DMS153 treated with DMSO at 0.1 percent for 48 hours (cell line): ENCODE results near the gene MICOS13.
A peak's percentile ranks its signal among the peaks of the same experiment; 100 is the strongest.

Source experiments
- DNase-seq: peaks from one replicate; lab custom pipeline; 2025; ENCODE audit not compliant: unreplicated experiment; lab: John Stamatoyannopoulos, UW

MICOS13 gene

GRCh38 chr19:5687360-5688198 is 7.3 kb upstream of the MICOS13 start:
- no peak for DNase-seq

DNA sequence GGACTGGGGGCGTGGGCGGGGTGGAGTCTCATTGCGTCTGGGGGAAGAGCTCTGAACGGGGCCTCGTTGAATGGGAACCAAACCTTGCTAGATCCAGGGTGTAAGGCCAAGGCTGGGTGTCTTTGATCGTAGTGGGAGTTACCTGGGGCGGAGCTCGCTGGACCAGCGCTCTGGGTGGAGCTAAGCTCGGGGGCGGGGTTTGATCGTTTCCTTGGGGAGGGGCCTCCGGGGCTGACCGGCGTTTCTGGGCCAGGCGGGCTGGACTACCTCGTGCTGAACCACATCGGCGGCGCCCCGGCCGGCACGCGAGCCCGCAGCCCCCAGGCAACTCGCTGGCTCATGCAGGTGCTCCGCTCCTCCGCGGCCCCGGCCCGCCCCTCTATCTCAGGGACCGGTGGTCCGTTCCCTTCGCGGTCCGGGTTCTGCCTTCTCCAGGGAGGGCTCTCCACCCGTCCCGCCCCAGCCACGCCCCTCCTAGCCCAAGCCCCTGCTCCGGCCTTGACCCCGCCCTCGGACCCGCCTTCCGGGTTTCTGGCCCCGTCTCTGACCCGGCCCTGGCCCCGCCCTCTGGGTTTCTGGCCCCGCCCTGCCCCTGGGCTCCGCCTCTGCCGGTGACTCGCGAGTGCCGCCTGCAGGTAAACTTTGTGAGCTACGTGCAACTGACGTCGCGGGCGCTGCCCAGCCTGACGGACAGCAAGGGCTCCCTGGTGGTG is 6.5 kb upstream of the MICOS13 start:
- DNase-seq: peak; percentile 84

- no peak for DNase-seq
Measured at GRCh38 chr19:5686326-5686646, 6.0 kb upstream of the MICOS13 start.

- no peak for DNase-seq
Measured at GRCh38 chr19:5684694-5685430, 4.5 kb upstream of the MICOS13 start.

- no peak for DNase-seq
Measured at GRCh38 chr19:5683177-5683886, 3.0 kb upstream of the MICOS13 start.

- no peak for DNase-seq
Measured at GRCh38 chr19:5682107-5682482, 1.8 kb upstream of the MICOS13 start.

DNA sequence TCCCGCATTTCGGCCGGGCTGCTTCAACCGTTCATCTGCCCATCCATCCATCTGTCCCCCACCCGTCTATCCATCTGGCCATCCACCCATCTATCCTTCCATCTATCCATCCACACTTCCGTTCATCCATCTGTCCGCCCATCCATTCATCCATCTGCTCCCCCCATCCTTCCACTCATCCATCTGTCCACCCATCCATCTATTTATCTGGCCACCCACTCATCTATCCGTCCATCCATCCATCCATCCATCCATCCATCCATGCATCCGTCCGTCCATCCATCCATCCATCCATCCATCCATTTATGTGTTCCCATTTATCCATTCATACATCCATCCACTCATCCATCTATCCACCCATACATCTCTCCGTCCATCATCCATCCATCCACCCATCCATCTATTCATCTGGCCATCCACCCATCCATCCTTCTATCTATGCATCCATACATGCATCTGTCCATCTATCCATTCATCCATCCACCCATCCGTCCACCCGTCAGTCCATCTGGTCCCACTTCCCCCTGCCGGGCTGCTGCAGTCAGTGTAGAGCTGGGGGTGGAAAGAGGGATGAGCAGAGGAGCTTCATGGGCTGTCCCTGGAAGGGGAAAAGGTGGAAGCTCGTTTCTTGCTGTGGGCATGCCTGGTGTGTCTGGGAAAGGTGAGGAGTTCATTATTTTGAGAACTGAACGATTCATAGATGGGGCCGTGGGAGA is 1.2 kb upstream of the MICOS13 start:
- DNase-seq: no peak

- no peak for DNase-seq
Measured at GRCh38 chr19:5680084-5680436, 256 bp downstream of the MICOS13 start.

- no peak for DNase-seq
Measured at GRCh38 chr19:5679289-5680083, 830 bp downstream of the MICOS13 start.

DNA sequence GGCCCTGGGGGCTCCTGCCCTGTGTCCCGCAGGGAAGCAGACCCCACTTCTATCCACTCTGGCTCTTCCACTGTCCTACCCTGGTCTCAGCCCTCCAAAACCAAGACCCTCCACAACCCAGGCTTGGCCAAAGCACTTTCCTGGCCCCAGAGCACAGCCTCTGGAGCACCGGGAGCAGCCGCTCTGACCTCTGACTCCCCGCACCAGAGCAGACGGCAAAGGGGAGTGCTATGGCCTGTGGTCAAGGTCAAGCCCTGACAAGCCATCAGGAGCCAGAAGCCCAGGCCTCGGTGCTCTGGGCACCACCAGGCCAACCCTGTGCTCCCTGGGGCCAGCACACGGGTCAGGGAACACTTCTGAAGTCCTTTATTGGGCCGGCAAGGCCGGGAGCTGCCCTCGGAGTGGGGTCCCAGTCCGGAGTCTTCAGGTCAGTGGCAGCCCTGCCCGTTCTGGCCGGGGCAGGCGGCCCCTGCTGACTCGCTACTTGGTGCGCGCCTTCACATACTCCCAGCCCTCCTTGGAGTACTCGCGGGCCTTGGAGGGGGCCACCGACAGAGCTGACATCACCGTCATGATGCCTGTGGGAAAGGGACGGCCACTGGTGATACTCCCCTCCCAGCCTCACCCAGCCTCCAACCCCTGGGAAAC is 2.1 kb downstream of the MICOS13 start:
- no peak for DNase-seq

DNA sequence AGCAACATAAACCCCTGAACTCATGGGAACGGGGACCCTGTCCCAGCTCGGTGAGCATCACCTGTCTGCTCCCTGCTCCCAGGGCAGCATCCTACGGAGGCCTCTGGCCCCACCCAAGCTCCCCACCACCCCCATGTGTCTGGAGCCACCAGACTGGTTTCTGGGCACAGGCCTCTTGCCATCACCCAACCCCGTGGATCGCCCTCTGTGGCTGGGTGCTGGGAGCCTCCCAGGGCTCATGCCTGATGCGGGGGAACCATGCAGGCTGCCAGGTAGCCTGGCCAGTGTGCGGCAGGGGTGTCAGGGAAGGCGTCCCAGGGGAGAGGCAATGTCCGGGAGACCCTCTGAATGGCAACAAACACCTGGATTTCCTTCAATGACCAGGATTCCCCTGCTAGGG is 2.7 kb downstream of the MICOS13 start:
- no peak for DNase-seq

DNA sequence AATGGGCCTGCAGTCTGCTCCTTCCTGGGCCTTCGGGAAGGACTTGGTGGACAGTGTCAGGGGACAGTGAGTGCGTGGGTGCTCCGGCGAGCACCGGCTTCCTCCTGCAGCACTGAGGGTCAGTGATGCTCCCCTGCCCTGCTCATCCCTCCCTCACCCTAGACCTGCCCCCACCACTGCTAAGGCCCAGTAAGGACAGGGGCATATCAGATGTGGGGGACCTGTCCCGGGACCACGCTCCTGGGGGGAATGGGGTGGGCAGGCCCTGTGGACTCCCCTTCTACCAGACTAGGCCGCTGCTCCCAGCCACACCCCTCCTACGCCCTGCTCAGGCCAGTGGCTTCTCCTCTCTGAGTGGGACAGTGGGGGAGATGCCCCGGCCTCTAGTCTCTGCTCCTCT is 3.2 kb downstream of the MICOS13 start:
- DNase-seq: no peak

GRCh38 chr19:5676772-5677105 is 3.6 kb downstream of the MICOS13 start:
- DNase-seq: no peak

DNA sequence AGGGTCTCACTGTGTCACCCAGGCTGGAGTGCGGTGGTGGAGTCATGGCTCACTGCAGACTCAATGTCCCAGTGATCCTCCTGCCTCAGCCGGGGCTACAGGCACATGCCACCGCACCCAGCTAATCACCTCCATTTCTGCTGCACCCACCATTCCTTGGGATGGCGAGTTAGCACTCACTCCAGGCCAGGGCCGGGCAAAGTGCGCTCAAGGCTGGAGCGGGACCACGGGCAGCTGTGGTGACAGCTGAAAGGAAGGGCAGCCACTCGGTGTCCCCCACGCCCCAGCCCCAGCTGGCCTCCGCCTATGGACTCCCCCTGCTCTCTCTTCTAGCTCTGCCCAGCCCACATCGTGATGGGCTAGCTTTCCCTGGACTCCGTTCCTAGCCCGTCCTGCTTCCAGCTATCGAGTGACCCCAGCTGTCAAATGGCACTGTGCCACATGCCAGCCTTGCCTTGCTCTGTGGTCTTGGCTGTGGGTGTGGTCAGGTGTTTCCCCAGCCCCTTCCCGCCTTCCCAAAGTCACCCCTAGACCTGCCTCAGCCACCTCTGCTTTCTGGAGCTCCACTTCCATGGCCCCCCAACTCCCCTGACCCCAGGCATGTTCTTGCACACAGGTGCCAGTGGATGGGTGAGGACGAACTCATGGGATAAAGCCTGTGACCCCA is 4.1 kb downstream of the MICOS13 start:
- DNase-seq: no peak

- no peak for DNase-seq
Measured at GRCh38 chr19:5674714-5675113, 5.6 kb downstream of the MICOS13 start.

GRCh38 chr19:5673752-5674151 is 6.6 kb downstream of the MICOS13 start:
- no peak for DNase-seq

DNA sequence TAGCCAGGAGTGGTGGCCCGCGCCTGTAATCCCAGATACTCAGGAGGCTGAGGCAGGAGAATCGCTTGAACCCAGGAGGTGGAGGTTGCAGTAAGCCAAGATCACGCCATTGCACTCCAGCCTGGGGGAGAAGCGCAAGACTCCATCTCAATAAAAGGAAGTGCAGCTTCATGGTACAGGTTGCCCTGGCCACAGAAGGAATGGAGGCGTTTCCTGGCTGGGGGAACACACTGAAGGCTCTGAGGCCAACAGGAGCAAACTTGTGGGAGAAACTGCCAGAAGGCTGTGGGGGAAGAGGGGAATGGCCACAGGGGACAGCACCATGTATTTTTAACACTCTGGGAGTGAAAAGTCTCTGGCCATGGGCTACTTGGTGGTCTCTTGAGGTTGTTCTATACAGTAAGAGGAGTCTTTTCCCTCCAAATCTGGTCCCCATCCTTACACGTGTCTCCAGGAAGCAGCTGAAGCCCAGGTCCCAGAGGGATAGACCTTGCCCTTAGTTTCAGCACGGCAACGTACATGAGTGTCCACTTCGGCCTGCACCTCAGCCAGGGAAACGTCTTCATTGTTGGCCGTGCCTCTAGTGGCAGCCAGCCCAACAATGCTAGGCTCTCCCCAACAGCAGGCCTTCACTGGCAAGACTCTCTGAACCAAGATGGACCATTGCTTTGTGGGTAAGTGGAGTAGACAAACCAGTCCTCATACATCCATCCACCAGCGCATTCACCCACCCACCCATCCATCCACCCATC is 7.4 kb downstream of the MICOS13 start:
- DNase-seq: no peak

GRCh38 chr19:5671600-5671999 is 8.7 kb downstream of the MICOS13 start:
- DNase-seq: no peak
